ENCODE results near the gene HARBI1. TPM values are rescaled to one million over a fixed set of nuclear protein-coding genes. Genes with fewer than 3 reads are reported as not detected.

Gene HARBI1, protein sequence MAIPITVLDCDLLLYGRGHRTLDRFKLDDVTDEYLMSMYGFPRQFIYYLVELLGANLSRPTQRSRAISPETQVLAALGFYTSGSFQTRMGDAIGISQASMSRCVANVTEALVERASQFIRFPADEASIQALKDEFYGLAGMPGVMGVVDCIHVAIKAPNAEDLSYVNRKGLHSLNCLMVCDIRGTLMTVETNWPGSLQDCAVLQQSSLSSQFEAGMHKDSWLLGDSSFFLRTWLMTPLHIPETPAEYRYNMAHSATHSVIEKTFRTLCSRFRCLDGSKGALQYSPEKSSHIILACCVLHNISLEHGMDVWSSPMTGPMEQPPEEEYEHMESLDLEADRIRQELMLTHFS
- 4.7 TPM for total RNA-seq

DNA sequence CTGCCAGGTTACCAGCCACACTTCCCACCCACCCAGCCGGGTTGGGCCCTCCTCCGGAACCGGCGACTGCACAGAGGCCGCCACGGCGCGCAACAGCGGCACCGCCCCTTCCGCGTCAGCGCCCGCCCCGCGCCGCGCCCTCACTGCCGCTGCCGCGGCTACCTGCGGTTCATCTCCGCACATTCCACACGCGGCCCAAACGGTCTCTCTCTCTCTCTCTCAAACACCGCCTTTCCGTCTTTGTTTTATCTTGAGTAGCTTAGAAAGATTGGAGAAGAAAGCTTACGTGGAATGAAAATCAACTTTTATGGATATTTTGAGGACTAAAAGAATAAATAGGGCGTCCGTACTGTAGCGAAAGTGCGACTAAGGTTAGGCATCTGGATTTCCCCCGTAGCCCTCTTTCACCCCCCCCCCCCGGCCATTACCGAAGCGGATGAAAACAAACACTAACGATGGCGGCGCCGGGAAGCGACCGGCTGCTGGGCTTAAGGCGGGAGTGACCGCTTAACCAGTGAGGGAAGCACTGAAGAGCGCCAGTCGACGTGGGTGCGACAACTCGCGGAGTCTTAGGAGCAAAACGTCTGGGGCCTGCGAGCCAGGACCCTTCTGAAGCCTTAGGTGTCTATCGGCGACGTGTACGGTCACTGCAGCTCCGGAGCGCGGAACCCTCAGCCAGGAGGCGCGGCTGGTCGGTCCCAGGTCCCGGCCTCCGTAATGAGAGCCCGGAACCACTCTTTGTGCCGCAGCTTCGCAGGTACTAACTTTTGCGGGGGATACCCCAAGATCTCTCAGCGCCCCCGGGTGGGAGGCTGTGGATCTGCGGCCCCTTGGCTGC, at the start of gene HARBI1, which contains the start of gene ATG13:
HARBI1 (minus strand) TSS at position 94 of the 838 bp plus-strand sequence. CDS start 990 bp downstream, outside the sequence.
ATG13 (plus strand) TSS at position 420 of the 838 bp plus-strand sequence. CDS start 26,739 bp downstream, outside the sequence.
- peaks cover 0 to 5% (median under 1%) of the 10 kb centered on the region in 3 donors for H3K36me3 ChIP-seq (ENCODE audit: control insufficient read depth in 3 of 3, insufficient read depth in 3 of 3, low read length in 3 of 3)
- H3K9me3 ChIP-seq (ENCODE audit: control insufficient read depth in 3 of 3, low read length in 3 of 3) = no peaks in the 10 kb centered on the region
- no peaks in the 10 kb centered on the region for H3K27me3 ChIP-seq (ENCODE audit: control insufficient read depth in 3 of 3, insufficient read depth in 3 of 3, low read length in 3 of 3)
- peak within 1 kb of the TSS; percentile 97 to 100 (median 98) for H3K9ac ChIP-seq (ENCODE audit: low read depth in 1 of 3, low read length in 3 of 3)
- H3K4me1 ChIP-seq (ENCODE audit: control insufficient read depth in 3 of 3, insufficient read depth in 3 of 3, low read length in 3 of 3) = peaks cover 17 to 27% (median 18%) of the 10 kb centered on the region in 3 donors
- peak within 1 kb of the TSS; percentile 98 for H3K27ac ChIP-seq (ENCODE audit: low read depth, low read length)
- H3K4me3 ChIP-seq (ENCODE audit: low read length in 3 of 3) = peak within 1 kb of the TSS; percentile 97 to 100 (median 99)

DNA sequence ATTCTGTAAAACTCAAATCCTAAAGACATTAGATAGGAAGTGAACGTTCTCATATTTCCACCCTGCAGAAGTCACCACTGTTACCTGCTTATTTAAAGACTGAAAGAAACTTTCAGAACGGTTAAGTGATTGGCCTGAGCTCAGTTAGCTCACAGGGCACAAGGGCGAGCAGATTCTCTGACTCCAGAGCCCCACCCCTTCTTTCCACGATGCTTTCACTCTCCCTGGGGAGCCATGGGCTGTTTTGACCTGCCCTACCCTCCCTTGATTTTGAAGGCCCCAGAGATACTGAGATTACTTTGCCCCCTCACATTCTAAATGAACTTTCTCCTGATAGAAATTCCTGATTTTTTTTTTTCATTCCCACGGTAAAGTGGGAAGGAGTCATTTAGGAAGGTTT, 49.5 kb upstream of the HARBI1 start:
- H3K27me3 ChIP-seq (ENCODE audit: control insufficient read depth in 3 of 3, insufficient read depth in 3 of 3, low read length in 3 of 3) = no peaks in the 10 kb centered on the region
- H3K4me3 ChIP-seq (ENCODE audit: low read length in 3 of 3) = no peak overlapping the region
- peaks cover 47 to 74% (median 71%) of the 10 kb centered on the region in 3 donors for H3K36me3 ChIP-seq (ENCODE audit: control insufficient read depth in 3 of 3, insufficient read depth in 3 of 3, low read length in 3 of 3)
- no peak overlapping the region for H3K9ac ChIP-seq (ENCODE audit: low read depth in 1 of 3, low read length in 3 of 3)
- H3K4me1 ChIP-seq (ENCODE audit: control insufficient read depth in 3 of 3, insufficient read depth in 3 of 3, low read length in 3 of 3) = peaks cover 3 to 9% (median 5%) of the 10 kb centered on the region in 3 donors
- no peaks in the 10 kb centered on the region for H3K9me3 ChIP-seq (ENCODE audit: control insufficient read depth in 3 of 3, low read length in 3 of 3)
- peak overlapping the region; percentile 63 for H3K27ac ChIP-seq (ENCODE audit: low read depth, low read length)

DNA sequence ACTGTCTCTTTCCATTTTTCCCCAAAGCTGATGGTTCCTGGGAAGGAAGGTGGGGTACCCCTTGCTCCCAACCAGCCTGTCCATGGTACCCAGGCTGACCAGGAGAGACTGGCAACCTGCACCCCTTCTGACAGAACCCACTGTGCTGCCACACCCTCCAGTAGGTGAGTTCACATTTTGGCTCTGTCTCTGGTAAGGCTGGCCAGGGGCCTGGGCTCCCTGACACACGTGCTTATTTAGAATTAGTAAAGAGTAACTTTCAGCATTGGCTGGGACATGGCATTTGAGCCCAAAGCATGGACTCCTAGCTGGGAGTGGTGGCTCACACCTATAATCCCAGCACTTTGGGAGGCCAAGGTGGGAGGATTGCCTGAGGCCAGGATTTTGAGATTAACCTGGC, 48.3 kb upstream of the HARBI1 start:
- Histone ChIP-seq H3K27me3 (ENCODE audit: control insufficient read depth in 3 of 3, insufficient read depth in 3 of 3, low read length in 3 of 3) (no peaks in the 10 kb centered on the region), H3K27ac (ENCODE audit: low read depth, low read length) (no peak overlapping the region)

DNA sequence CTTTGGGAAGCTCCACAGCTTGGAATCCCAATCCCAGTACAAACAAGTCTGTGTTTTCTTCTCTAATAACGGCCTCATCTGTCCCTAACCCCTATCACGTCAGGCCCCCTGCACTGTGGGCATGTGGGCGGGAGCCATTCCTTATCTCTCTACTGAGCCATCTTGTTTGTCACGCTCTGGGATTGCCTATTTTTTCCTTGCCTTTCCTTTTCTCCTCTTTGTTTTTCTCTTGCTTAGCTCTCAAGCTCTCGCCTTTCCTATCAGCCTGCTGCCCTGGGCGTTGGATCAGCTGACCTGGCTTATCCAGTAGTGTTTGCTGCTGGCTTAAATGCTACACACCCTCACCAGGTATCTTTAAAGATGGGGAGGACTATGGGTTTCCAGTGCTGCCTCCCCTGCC, 47.6 kb upstream of the HARBI1 start:
- no peak overlapping the region for H3K4me3 ChIP-seq (ENCODE audit: low read length in 3 of 3)
- H3K9ac ChIP-seq (ENCODE audit: low read depth in 1 of 3, low read length in 3 of 3) = no peak overlapping the region
- H3K27me3 ChIP-seq (ENCODE audit: control insufficient read depth in 3 of 3, insufficient read depth in 3 of 3, low read length in 3 of 3) = no peaks in the 10 kb centered on the region
- no peaks in the 10 kb centered on the region for H3K9me3 ChIP-seq (ENCODE audit: control insufficient read depth in 3 of 3, low read length in 3 of 3)
- H3K27ac ChIP-seq (ENCODE audit: low read depth, low read length) = peak overlapping the region; percentile 56
- peaks cover 3 to 9% (median 5%) of the 10 kb centered on the region in 3 donors for H3K4me1 ChIP-seq (ENCODE audit: control insufficient read depth in 3 of 3, insufficient read depth in 3 of 3, low read length in 3 of 3)
- peaks cover 45 to 68% (median 65%) of the 10 kb centered on the region in 3 donors for H3K36me3 ChIP-seq (ENCODE audit: control insufficient read depth in 3 of 3, insufficient read depth in 3 of 3, low read length in 3 of 3)

More for the DNA sequence above, 48.3 kb upstream of the HARBI1 start:
- Histone ChIP-seq H3K4me1 (ENCODE audit: control insufficient read depth in 3 of 3, insufficient read depth in 3 of 3, low read length in 3 of 3) (peaks cover 3 to 9% (median 5%) of the 10 kb centered on the region in 3 donors), H3K9ac (ENCODE audit: low read depth in 1 of 3, low read length in 3 of 3) (no peak overlapping the region), H3K36me3 (ENCODE audit: control insufficient read depth in 3 of 3, insufficient read depth in 3 of 3, low read length in 3 of 3) (peaks cover 42 to 66% (median 65%) of the 10 kb centered on the region in 3 donors), H3K9me3 (ENCODE audit: control insufficient read depth in 3 of 3, low read length in 3 of 3) (no peaks in the 10 kb centered on the region), H3K4me3 (ENCODE audit: low read length in 3 of 3) (no peak overlapping the region)

DNA sequence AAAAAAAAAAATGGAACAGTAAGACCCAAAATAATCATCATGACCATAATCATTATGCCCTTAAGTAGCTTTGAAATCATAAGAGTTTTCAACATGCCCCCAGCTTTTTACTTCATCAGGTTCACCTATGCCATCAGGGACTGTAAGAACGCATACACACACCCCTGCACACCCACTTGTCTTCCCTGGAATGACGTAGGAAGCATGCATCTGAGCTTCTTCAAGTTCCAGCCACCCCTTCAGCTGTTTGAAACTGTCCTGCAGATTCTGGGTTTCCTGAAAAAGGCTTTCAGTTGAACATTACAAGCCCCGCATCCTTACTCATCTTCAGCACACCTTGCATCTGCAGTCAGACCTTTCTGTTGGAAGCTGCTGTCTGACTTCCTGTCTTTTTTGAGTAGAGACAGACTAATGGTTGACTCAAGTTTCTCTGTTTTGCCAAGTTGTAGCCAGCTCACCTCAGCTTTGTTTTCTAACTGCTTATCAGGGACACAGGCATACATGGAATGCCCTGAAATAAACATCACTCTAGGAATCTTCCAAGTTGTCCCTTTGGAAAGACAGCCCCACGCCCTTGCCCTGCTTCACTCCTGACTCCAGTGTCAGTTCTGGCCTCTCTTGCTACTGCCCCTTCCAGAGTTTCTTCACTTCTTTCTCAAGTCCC, 46.4 kb upstream of the HARBI1 start:
- H3K4me1 ChIP-seq (ENCODE audit: control insufficient read depth in 3 of 3, insufficient read depth in 3 of 3, low read length in 3 of 3) = peaks cover 3 to 8% (median 5%) of the 10 kb centered on the region in 3 donors
- no peak overlapping the region for H3K4me3 ChIP-seq (ENCODE audit: low read length in 3 of 3)
- peak overlapping the region; percentile 12 for H3K27ac ChIP-seq (ENCODE audit: low read depth, low read length)
- no peak overlapping the region for H3K9ac ChIP-seq (ENCODE audit: low read depth in 1 of 3, low read length in 3 of 3)
- H3K36me3 ChIP-seq (ENCODE audit: control insufficient read depth in 3 of 3, insufficient read depth in 3 of 3, low read length in 3 of 3) = peaks cover 40 to 67% (median 64%) of the 10 kb centered on the region in 3 donors
- H3K27me3 ChIP-seq (ENCODE audit: control insufficient read depth in 3 of 3, insufficient read depth in 3 of 3, low read length in 3 of 3) = no peaks in the 10 kb centered on the region
- no peaks in the 10 kb centered on the region for H3K9me3 ChIP-seq (ENCODE audit: control insufficient read depth in 3 of 3, low read length in 3 of 3)

DNA sequence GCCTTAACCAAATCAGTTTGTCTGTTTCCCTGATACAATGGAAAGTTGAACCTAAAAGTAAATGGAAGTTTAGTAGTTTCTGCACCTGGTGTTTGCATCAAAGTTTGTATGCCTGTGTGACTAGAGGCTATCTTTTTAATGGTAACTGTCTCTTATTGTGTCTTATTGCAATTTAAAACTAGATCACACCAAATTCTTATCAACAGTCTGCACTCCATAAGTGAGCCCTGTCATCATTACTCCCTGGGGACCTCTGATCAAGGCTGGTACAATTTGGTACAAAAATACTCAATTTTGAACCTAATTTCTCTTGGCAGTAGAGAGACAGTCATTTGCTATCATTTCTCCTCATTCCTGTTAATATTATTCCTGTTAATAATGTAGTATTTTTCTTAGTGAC, 45.3 kb upstream of the HARBI1 start:
- no peak overlapping the region for H3K27ac ChIP-seq (ENCODE audit: low read depth, low read length)
- H3K9me3 ChIP-seq (ENCODE audit: control insufficient read depth in 3 of 3, low read length in 3 of 3) = no peaks in the 10 kb centered on the region
- no peak overlapping the region for H3K9ac ChIP-seq (ENCODE audit: low read depth in 1 of 3, low read length in 3 of 3)
- H3K27me3 ChIP-seq (ENCODE audit: control insufficient read depth in 3 of 3, insufficient read depth in 3 of 3, low read length in 3 of 3) = no peaks in the 10 kb centered on the region
- H3K36me3 ChIP-seq (ENCODE audit: control insufficient read depth in 3 of 3, insufficient read depth in 3 of 3, low read length in 3 of 3) = peaks cover 40 to 67% (median 65%) of the 10 kb centered on the region in 3 donors
- no peak overlapping the region for H3K4me3 ChIP-seq (ENCODE audit: low read length in 3 of 3)
- peaks cover 3 to 6% (median 5%) of the 10 kb centered on the region in 3 donors for H3K4me1 ChIP-seq (ENCODE audit: control insufficient read depth in 3 of 3, insufficient read depth in 3 of 3, low read length in 3 of 3)

DNA sequence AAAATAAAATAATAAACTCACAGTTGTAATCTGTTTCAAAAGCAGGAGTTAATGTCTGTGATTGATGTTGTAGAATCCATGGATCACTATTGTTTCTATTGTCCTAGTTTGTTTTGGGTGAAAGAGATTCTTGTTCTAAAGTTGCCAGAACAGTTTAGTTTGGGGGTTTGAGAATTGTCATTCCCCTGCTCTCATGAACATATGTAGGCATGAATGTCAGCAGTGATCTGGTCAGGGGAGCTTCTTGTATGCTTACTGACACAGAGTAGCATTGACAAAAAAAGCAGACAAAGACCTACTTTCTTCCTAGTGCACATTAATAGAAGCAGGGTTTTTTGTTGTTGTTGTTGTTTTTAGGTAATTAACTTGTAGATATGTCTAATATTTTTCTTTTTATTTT, 44.8 kb upstream of the HARBI1 start:
- H3K9me3 ChIP-seq (ENCODE audit: control insufficient read depth in 3 of 3, low read length in 3 of 3) = no peaks in the 10 kb centered on the region
- H3K36me3 ChIP-seq (ENCODE audit: control insufficient read depth in 3 of 3, insufficient read depth in 3 of 3, low read length in 3 of 3) = peaks cover 43 to 70% (median 69%) of the 10 kb centered on the region in 3 donors
- H3K27ac ChIP-seq (ENCODE audit: low read depth, low read length) = no peak overlapping the region
- H3K9ac ChIP-seq (ENCODE audit: low read depth in 1 of 3, low read length in 3 of 3) = no peak overlapping the region
- H3K4me1 ChIP-seq (ENCODE audit: control insufficient read depth in 3 of 3, insufficient read depth in 3 of 3, low read length in 3 of 3) = peaks cover 0 to 5% (median 3%) of the 10 kb centered on the region in 3 donors
- no peak overlapping the region for H3K4me3 ChIP-seq (ENCODE audit: low read length in 3 of 3)
- H3K27me3 ChIP-seq (ENCODE audit: control insufficient read depth in 3 of 3, insufficient read depth in 3 of 3, low read length in 3 of 3) = no peaks in the 10 kb centered on the region

DNA sequence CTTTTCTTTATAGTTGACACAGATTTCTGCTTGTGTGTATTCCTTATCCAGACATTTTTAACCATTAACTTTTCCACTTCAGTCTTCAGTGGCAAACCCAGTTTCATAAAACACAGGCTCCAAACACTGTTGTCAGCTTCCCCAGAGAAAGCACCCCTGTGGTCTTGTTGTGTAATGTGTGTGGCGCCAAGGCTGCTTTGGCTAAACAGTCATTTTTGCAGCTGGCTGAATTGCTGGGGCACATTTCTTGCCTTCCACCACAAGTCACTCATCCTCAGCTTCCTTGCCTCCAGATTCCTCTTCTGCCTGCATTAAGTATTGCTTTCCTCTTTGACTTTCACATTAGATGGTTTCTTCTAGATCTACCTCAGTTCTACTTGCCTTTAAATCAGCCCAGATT, 42.9 kb upstream of the HARBI1 start:
- peaks cover 40 to 69% (median 63%) of the 10 kb centered on the region in 3 donors for H3K36me3 ChIP-seq (ENCODE audit: control insufficient read depth in 3 of 3, insufficient read depth in 3 of 3, low read length in 3 of 3)
- H3K9me3 ChIP-seq (ENCODE audit: control insufficient read depth in 3 of 3, low read length in 3 of 3) = no peaks in the 10 kb centered on the region
- no peaks in the 10 kb centered on the region for H3K4me1 ChIP-seq (ENCODE audit: control insufficient read depth in 3 of 3, insufficient read depth in 3 of 3, low read length in 3 of 3)
- H3K4me3 ChIP-seq (ENCODE audit: low read length in 3 of 3) = no peak overlapping the region
- H3K9ac ChIP-seq (ENCODE audit: low read depth in 1 of 3, low read length in 3 of 3) = no peak overlapping the region
- H3K27me3 ChIP-seq (ENCODE audit: control insufficient read depth in 3 of 3, insufficient read depth in 3 of 3, low read length in 3 of 3) = no peaks in the 10 kb centered on the region
- no peak overlapping the region for H3K27ac ChIP-seq (ENCODE audit: low read depth, low read length)

DNA sequence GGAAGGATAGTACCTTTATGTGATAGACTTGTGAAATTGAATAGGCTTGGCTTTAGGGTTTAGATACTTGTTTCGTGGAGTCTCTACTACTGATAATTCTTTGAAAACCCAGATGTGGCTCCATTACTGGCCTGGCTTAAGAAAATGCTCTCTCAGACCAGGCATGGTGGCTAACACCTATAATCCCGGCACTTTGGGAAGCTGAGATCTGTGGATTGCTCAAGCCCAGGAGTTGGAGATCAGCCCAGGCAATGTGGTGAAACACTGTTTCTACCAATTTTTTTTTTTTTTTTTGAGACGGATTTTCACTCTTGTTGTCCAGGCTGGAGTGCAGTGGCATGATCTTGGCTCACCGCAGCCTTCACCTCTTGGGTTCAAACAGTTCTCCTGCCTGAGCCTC, 41.2 kb upstream of the HARBI1 start:
- Histone ChIP-seq H3K4me3 (ENCODE audit: low read length in 3 of 3) (no peak overlapping the region), H3K9ac (ENCODE audit: low read depth in 1 of 3, low read length in 3 of 3) (no peak overlapping the region), H3K9me3 (ENCODE audit: control insufficient read depth in 3 of 3, low read length in 3 of 3) (no peaks in the 10 kb centered on the region), H3K4me1 (ENCODE audit: control insufficient read depth in 3 of 3, insufficient read depth in 3 of 3, low read length in 3 of 3) (no peaks in the 10 kb centered on the region), H3K36me3 (ENCODE audit: control insufficient read depth in 3 of 3, insufficient read depth in 3 of 3, low read length in 3 of 3) (peaks cover 29 to 60% (median 54%) of the 10 kb centered on the region in 3 donors), H3K27me3 (ENCODE audit: control insufficient read depth in 3 of 3, insufficient read depth in 3 of 3, low read length in 3 of 3) (no peaks in the 10 kb centered on the region), H3K27ac (ENCODE audit: low read depth, low read length) (peak overlapping the region; percentile 13)
